Fibroblast of villous mesenchyme (primary cell): ENCODE measurements around the gene EPB41L2. TPM values are rescaled to one million over a fixed set of nuclear protein-coding genes. Genes with fewer than 3 reads are reported as not detected.
A peak's percentile ranks its signal among the peaks of the same experiment; 100 is the strongest.

Experiments
- DNase-seq: peaks from one replicate; pipeline ENCODE4 v3.0.0-alpha.2; 2010; ENCODE audit warnings: low read depth
- H3K4me3 ChIP-seq: 2 replicates; pipeline ENCODE4 v1.5.1; 2011; ENCODE audit warnings: low read depth, mild to moderate bottlenecking, low read length
- CTCF ChIP-seq: IDR thresholded peaks from 2 replicates; pipeline ENCODE4 v1.5.1; 2012; ENCODE audit warnings: low read depth, mild to moderate bottlenecking, low read length; ENCODE audit not compliant: insufficient read depth
- total RNA-seq: library from RNA; depleted of rRNA; stranded (reverse); fragments of >200 nt; gene quantifications from 2 replicates; pipeline ENCODE4 v1.2.3, GENCODE V29; 2012

The EPB41L2 gene
- total RNA-seq, 1 donor, result 40.2 TPM

GRCh38 chr6:130971504-130971903 is 91.5 kb downstream of the EPB41L2 start:
- no peak overlapping the region for H3K4me3 ChIP-seq
- DNase-seq, result no peak
- TF ChIP-seq CTCF, result no peak

DNA sequence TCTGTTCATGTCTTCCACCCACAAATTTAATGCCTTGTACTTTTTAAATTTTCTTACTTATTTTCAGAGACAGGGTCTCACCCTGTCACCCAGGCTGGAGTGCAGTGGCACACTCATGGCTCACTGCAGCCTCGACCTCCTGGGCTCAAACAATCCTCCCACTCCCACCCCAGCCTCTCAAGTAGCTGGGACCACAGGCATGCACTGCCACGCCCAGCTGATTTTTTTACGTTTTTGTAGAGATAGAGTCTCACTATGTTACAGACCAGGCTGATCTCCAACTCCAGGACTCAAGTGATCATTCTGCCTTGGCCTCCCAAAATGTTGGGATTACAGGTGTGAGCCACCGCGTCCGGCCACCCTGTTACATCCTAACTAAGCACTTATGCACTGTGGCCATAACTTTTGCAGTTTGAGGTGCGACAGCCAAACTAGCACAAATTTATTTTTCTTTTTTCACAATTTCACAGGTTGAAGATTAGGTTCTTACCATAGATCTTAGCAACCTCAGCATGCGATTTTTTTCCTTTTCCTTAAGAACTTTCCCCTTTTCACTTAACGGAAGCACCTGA is 92.1 kb downstream of the EPB41L2 start:
- H3K4me3 ChIP-seq, result no peak overlapping the region
- TF ChIP-seq CTCF, result no peak

GRCh38 chr6:130969791-130970491 is 93.1 kb downstream of the EPB41L2 start:
- H3K4me3 ChIP-seq, result peak overlapping the region; percentile 46
- peak; percentile 74 for DNase-seq
- TF ChIP-seq CTCF, result no peak

More for the DNA sequence above, 92.1 kb downstream of the EPB41L2 start:
- no peak for DNase-seq

DNA sequence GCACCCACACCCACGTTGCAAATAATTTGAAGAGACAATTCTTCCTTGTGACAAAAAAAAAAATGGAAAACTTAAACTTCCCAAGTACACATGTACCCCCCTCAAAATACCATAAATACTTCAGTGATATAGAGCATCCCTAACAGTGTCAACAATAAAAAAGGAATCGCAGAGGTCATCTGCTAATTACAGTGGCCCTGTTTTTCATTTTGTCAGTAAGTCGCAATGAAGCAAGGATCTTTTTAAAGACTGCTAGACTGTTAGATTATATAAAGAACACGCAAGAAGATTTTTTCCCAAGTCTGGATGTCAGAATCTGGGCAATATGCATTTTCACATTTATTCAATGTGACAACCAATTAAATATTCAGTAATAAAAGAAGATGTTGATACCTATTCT is 93.9 kb downstream of the EPB41L2 start:
- DNase-seq, result no peak
- TF ChIP-seq CTCF, result no peak
- peak overlapping the region; percentile 46 for H3K4me3 ChIP-seq

DNA sequence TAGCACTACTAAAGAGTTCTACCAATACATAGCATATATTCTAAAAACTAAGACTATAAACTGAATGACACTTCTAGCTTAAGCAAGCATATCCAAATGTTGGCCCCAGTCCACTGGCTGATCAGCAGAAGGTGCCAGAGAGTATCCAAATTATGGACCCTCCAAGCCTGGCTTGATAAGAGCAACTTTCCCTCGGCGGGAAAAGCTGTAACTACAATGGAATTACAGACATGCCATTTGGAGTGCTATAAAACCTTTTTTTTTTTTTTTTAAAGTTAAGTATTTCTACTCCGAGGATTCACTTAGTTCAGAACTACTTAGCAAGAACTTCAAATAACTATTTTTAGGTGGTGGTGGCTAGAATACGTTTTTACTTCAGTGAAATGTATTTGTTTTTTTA is 94.6 kb downstream of the EPB41L2 start:
- TF ChIP-seq CTCF, result no peak
- peak overlapping the region; percentile 46 for H3K4me3 ChIP-seq
- DNase-seq, result no peak

GRCh38 chr6:130967502-130968445 is 95.3 kb downstream of the EPB41L2 start:
- no peak for DNase-seq
- TF ChIP-seq CTCF, result no peak
- H3K4me3 ChIP-seq, result peak overlapping the region; percentile 46
